Right lobe of liver (tissue), 4 donors: Measurements from ENCODE around the gene PRLH.

Experiments used
- CTCF ChIP-seq, 4 donors: fragments of 200-600 bp in 3 of 4; fragments of 450-650 bp in 1 of 4; IDR thresholded peaks; one replicate each; pipeline versions ENCODE4 v1.5.1 to v1.8.0; 2016 to 2022; ENCODE audit warnings: antibody characterized with exemption in 4 of 4, mild to moderate bottlenecking in 2 of 4
- POLR2A ChIP-seq: fragments of 450-650 bp; IDR thresholded peaks from one replicate; pipeline ENCODE4 v1.6.1; 2017; ENCODE audit warnings: antibody characterized with exemption, mild to moderate bottlenecking
- donor health status: DM: no; HTN: no; CAD: no.
- donor health status: DM: no; HTN: no; CAD: no.
- donor health status: DM: no; HTN: yes; CAD: no.

GRCh38 chr2:237546876-237547395 is 19.4 kb upstream of the PRLH start:
- TF ChIP-seq CTCF (IDR thresholded peaks at IDR 0.05) (no peak), POLR2A (no peak)
